Natural killer cell treated with Interleukin-12 subunit alpha and Interleukin-12 subunit beta and Interleukin-15 and Interleukin-18, amount 100 ng/mL, for 72 hours (primary cell): ENCODE measurements around the gene PAQR3. TPM values are rescaled to one million over a fixed set of nuclear protein-coding genes. Genes with fewer than 3 reads are reported as not detected.
"Not testable (repeated sequence)": the region's sequence is repeated elsewhere in the genome, so short reads cannot be mapped to it uniquely, and the experiment has no call there.

Experiments used
- ATAC-seq, 2 donors: fragments of 150-1000 bp; cut with Tn5 transposase in 1 of 2; sonication (Bioruptor Pico), chemical (Tn5 transposase) in 1 of 2; 2 replicates each; pipeline ENCODE4 v1.10.0; 2021
- DNase-seq: peaks from one replicate; pipeline ENCODE4 v3.0.0; 2022; ENCODE audit warnings: low spot score
- H3K27ac Mint-ChIP-seq, 2 donors: 1 replicate in 1 of 2; 2 replicates in 1 of 2; pipeline ENCODE4 v1.8.0; 2022; ENCODE audit warnings: mixed read lengths in 2 of 2, mild to moderate bottlenecking in 1 of 2, moderate library complexity in 1 of 2
- H3K27me3 Mint-ChIP-seq, 2 donors: 1 replicate in 1 of 2; 2 replicates in 1 of 2; pipeline ENCODE4 v1.8.0; 2022; ENCODE audit warnings: mixed read lengths in 2 of 2
- H3K36me3 Mint-ChIP-seq: one replicate; pipeline ENCODE4 v1.8.0; 2022; ENCODE audit warnings: mixed read lengths
- H3K4me1 Mint-ChIP-seq, 2 donors: 1 replicate in 1 of 2; 2 replicates in 1 of 2; pipeline ENCODE4 v1.8.0; 2022; ENCODE audit warnings: low read depth in 2 of 2, mixed read lengths in 2 of 2, mild to moderate bottlenecking in 1 of 2
- H3K4me3 Mint-ChIP-seq: one replicate; pipeline ENCODE4 v1.8.0; 2022; ENCODE audit warnings: mixed read lengths
- H3K9me3 Mint-ChIP-seq: 2 replicates; pipeline ENCODE4 v1.8.0; 2022; ENCODE audit warnings: mixed read lengths
- total RNA-seq, 2 donors: library from RNA; stranded (reverse); gene quantifications; one replicate each; pipeline ENCODE4 v1.2.3, GENCODE V29; 2022

The PAQR3 gene
- total RNA-seq, 2 donors from 2014 or later: 12.2 to 14.6 TPM

- Mint-ChIP-seq H3K27me3 (peaks cover 51 to 71% of the 10 kb centered on the region in 2 donors), H3K4me3 (no peak overlapping the region), H3K9me3 (no peaks in the 10 kb centered on the region), H3K27ac (no peak overlapping the region), H3K4me1 (no peaks in the 10 kb centered on the region), H3K36me3 (no peaks in the 10 kb centered on the region)
- DNase-seq (no peak), ATAC-seq (no peak)
These were observed 6.5 kb upstream of the PAQR3 start for GRCh38 chr4:78945651-78946179.

GRCh38 chr4:78944381-78944780 is 5.1 kb upstream of the PAQR3 start:
- peaks cover 4 to 7% of the 10 kb centered on the region in 2 donors for H3K4me1 Mint-ChIP-seq
- H3K9me3 Mint-ChIP-seq: no peaks in the 10 kb centered on the region
- DNase-seq: no peak
- H3K36me3 Mint-ChIP-seq: no peaks in the 10 kb centered on the region
- peaks cover 51 to 67% of the 10 kb centered on the region in 2 donors for H3K27me3 Mint-ChIP-seq
- no peak overlapping the region for H3K27ac Mint-ChIP-seq
- ATAC-seq: no peak
- H3K4me3 Mint-ChIP-seq: no peak overlapping the region

- H3K4me1 Mint-ChIP-seq: peaks cover 11 to 32% of the 10 kb centered on the region in 2 donors
- ATAC-seq: no peak
- H3K36me3 Mint-ChIP-seq: no peaks in the 10 kb centered on the region
- no peak overlapping the region for H3K27ac Mint-ChIP-seq
- DNase-seq: no peak
- peaks cover 30 to 39% of the 10 kb centered on the region in 2 donors for H3K27me3 Mint-ChIP-seq
- no peak overlapping the region for H3K4me3 Mint-ChIP-seq
- no peaks in the 10 kb centered on the region for H3K9me3 Mint-ChIP-seq
These were observed 1.5 kb upstream of the PAQR3 start for GRCh38 chr4:78940752-78941151.

DNA sequence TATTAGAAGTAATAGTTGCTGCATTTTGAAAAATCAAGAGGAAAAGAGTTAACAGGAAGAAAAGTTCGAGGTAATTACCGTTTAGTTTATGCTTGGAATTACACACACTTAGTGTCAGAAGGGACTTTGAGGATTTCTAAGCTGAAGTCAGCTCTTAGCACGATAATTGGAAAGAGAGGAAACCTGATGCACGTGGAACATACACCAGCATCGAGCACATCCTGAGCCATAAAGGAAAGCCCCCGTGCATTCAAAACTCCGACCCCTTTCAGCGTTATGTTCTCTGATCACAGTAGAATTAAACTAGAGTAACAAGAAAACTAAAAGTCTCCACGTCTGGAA is 400 bp upstream of the PAQR3 start:
- peak overlapping the region; percentile 80 for H3K4me3 Mint-ChIP-seq
- peak overlapping the region; percentile 22 to 66 for H3K27ac Mint-ChIP-seq
- H3K9me3 Mint-ChIP-seq: no peaks in the 10 kb centered on the region
- DNase-seq: no peak
- no peaks in the 10 kb centered on the region for H3K36me3 Mint-ChIP-seq
- H3K4me1 Mint-ChIP-seq: peaks cover 13 to 39% of the 10 kb centered on the region in 2 donors
- H3K27me3 Mint-ChIP-seq: peaks cover 22 to 29% of the 10 kb centered on the region in 2 donors
- ATAC-seq: peak in 1 of 2 donors; percentile 27

DNA sequence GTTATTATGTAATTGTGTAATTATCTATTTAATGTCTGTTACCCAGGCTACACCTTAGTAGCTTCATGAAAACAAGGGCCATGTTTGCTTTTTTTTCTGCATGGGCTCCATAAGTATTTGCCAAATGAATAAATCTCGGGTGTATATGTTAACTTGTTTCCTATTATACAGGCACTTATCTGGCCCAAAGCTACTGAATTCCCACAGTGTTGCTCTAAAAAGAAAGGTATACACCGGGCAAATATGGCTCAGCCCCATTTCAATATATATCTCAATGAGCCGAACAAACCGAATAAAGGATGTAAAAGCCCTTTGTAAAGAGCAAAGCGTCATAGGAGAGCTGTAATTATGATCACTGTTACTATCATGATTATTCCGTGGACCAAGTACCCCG is 767 bp downstream of the PAQR3 start:
- H3K27me3 Mint-ChIP-seq: peaks cover 11 to 17% of the 10 kb centered on the region in 2 donors
- H3K9me3 Mint-ChIP-seq: no peaks in the 10 kb centered on the region
- no peak for DNase-seq
- no peak for ATAC-seq
- H3K36me3 Mint-ChIP-seq: peaks cover 5% of the 10 kb centered on the region
- H3K4me3 Mint-ChIP-seq: peak overlapping the region; percentile 100
- peaks cover 13 to 43% of the 10 kb centered on the region in 2 donors for H3K4me1 Mint-ChIP-seq
- H3K27ac Mint-ChIP-seq: peak overlapping the region; percentile 76 to 77

DNA sequence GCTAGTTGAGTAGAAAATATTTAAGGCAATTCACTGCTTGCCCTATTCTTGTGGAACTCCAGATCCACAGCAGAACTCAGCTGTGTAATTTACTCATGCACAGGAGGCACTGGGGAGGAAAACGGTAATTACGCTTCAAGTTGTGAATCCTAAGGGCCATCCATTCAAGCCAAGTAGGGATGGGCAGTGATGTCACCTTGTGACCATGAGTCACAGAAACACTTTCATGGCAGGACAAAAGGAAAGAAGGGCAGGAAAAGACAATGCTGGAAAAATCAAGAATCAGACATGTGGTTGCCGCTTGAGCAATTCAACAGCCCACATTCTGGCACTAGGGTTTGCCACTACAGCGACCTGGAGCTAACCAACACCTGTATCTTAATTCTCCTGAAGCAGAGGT is 1.4 kb downstream of the PAQR3 start:
- H3K4me1 Mint-ChIP-seq: peaks cover 16 to 43% of the 10 kb centered on the region in 2 donors
- H3K36me3 Mint-ChIP-seq: peaks cover 5% of the 10 kb centered on the region
- ATAC-seq: no peak
- no peak overlapping the region for H3K27ac Mint-ChIP-seq
- no peaks in the 10 kb centered on the region for H3K9me3 Mint-ChIP-seq
- no peak for DNase-seq
- H3K27me3 Mint-ChIP-seq: peaks cover 7 to 11% of the 10 kb centered on the region in 2 donors
- H3K4me3 Mint-ChIP-seq: peak overlapping the region; percentile 54

DNA sequence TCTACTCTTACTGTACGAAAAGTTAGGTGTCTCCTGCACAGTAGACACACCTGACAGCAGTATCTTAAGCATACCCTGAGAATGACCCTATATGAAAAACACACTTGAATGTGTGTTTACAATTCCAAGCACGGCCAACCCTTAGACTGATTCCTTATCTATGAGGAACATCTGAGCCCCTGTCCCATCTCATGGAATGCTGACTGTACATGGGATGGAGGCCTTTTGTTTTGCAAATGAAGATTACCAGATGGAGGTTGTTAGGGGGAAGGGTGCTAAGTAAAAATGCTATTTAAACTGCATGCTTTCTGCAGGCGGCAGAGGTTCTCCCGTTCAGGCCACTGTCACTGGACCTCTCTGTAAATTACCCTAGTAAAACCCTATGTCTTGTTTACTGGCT is 2.2 kb downstream of the PAQR3 start:
- Mint-ChIP-seq H3K4me3 (peak overlapping the region; percentile 54), H3K4me1 (peaks cover 16 to 43% of the 10 kb centered on the region in 2 donors), H3K27me3 (peaks cover 2 to 3% of the 10 kb centered on the region in 2 donors), H3K9me3 (no peaks in the 10 kb centered on the region), H3K27ac (no peak overlapping the region), H3K36me3 (peaks cover 5% of the 10 kb centered on the region)
- ATAC-seq: no peak
- no peak for DNase-seq

- no peak for ATAC-seq
- no peaks in the 10 kb centered on the region for H3K27me3 Mint-ChIP-seq
- H3K9me3 Mint-ChIP-seq: no peaks in the 10 kb centered on the region
- no peak overlapping the region for H3K27ac Mint-ChIP-seq
- H3K36me3 Mint-ChIP-seq: peaks cover 30% of the 10 kb centered on the region
- DNase-seq: no peak
- no peak overlapping the region for H3K4me3 Mint-ChIP-seq
- H3K4me1 Mint-ChIP-seq: peaks cover 4 to 14% of the 10 kb centered on the region in 2 donors
These were observed 9.1 kb downstream of the PAQR3 start for GRCh38 chr4:78930016-78930629.

- Mint-ChIP-seq H3K4me1 (peaks cover 4 to 9% of the 10 kb centered on the region in 2 donors), H3K27me3 (no peaks in the 10 kb centered on the region), H3K4me3 (no peak overlapping the region), H3K27ac (no peak overlapping the region), H3K36me3 (peaks cover 25% of the 10 kb centered on the region), H3K9me3 (no peaks in the 10 kb centered on the region)
- ATAC-seq: no peak
- DNase-seq: no peak
These were observed 10.4 kb downstream of the PAQR3 start for GRCh38 chr4:78928835-78929234.

- DNase-seq: no peak
- no peak overlapping the region for H3K4me3 Mint-ChIP-seq
- H3K27me3 Mint-ChIP-seq: no peaks in the 10 kb centered on the region
- peaks cover 5 to 9% of the 10 kb centered on the region in 2 donors for H3K4me1 Mint-ChIP-seq
- no peak overlapping the region for H3K27ac Mint-ChIP-seq
- H3K9me3 Mint-ChIP-seq: no peaks in the 10 kb centered on the region
- peaks cover 25% of the 10 kb centered on the region for H3K36me3 Mint-ChIP-seq
- no peak for ATAC-seq
These were observed 12.4 kb downstream of the PAQR3 start for GRCh38 chr4:78926826-78927225.

- ATAC-seq (no peak), DNase-seq (no peak)
- no peak overlapping the region for H3K4me3 Mint-ChIP-seq
- H3K27ac Mint-ChIP-seq: no peak overlapping the region
- H3K4me1 Mint-ChIP-seq: peaks cover 5 to 9% of the 10 kb centered on the region in 2 donors
- H3K27me3 Mint-ChIP-seq: no peaks in the 10 kb centered on the region
- no peaks in the 10 kb centered on the region for H3K9me3 Mint-ChIP-seq
- peaks cover 18% of the 10 kb centered on the region for H3K36me3 Mint-ChIP-seq
These were observed 15.6 kb downstream of the PAQR3 start for GRCh38 chr4:78923464-78924312.

- no peaks in the 10 kb centered on the region for H3K9me3 Mint-ChIP-seq
These were observed 17.0 kb downstream of the PAQR3 start for GRCh38 chr4:78922207-78922606.

GRCh38 chr4:78910612-78911011 is 28.6 kb downstream of the PAQR3 start:
- Mint-ChIP-seq H3K27ac (no peak overlapping the region), H3K36me3 (peaks cover 11% of the 10 kb centered on the region), H3K4me3 (no peak overlapping the region), H3K9me3 (no peaks in the 10 kb centered on the region), H3K27me3 (no peaks in the 10 kb centered on the region), H3K4me1 (no peaks in the 10 kb centered on the region)
- no peak for ATAC-seq
- DNase-seq: no peak

More at GRCh38 chr4:78922207-78922606, 17.0 kb downstream of the PAQR3 start:
- H3K36me3 Mint-ChIP-seq: peaks cover 14% of the 10 kb centered on the region
- no peaks in the 10 kb centered on the region for H3K27me3 Mint-ChIP-seq
- no peak overlapping the region for H3K4me3 Mint-ChIP-seq
- peaks cover 3 to 5% of the 10 kb centered on the region in 2 donors for H3K4me1 Mint-ChIP-seq
- H3K27ac Mint-ChIP-seq: no peak overlapping the region
- ATAC-seq (no peak), DNase-seq (no peak)

DNA sequence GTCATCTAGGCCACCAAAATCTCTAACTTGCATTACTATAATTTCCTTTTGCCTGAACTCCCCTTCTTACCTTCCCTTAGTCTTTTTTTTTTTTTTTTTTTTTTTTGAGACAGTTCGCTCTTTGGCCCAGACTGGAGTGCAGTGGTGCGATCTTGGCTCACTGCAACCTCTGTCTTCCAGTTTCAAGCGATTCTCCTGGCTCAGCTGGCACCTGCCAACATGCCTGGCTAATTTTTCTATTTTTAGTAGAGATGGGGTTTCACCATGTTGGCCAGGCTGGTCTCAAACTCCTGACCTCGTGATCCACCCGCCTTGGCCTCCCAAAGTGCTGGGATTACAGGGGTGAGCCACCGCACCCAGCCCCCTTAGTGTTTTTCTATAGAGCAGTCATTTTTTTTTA is 30.3 kb downstream of the PAQR3 start:
- DNase-seq, H3K4me1 Mint-ChIP-seq, H3K9me3 Mint-ChIP-seq, H3K27ac Mint-ChIP-seq, H3K4me3 Mint-ChIP-seq, ATAC-seq, H3K27me3 Mint-ChIP-seq: not testable (repeated sequence)
- peaks cover 11% of the 10 kb centered on the region for H3K36me3 Mint-ChIP-seq
